SJCRH30 (cell line): ENCODE data around the gene OR6B1. TPM values are rescaled to one million over a fixed set of nuclear protein-coding genes. Genes with fewer than 3 reads are reported as not detected.

Experiments used
- DNase-seq, 2 experiments: peaks; one replicate each; pipeline ENCODE4 v3.0.0-alpha.2; 2015 to 2020
- H3K27ac ChIP-seq: fragments of 250-450 bp; sonication (Bioruptor Pico); 2 replicates; pipeline ENCODE4 v1.5.1; 2020; ENCODE audit warnings: mild to moderate bottlenecking, moderate library complexity
- H3K27me3 ChIP-seq: fragments of 250-450 bp; sonication (Bioruptor Pico); 2 replicates; pipeline ENCODE4 v1.5.1; 2020; ENCODE audit warnings: mild to moderate bottlenecking, moderate library complexity
- H3K36me3 ChIP-seq: fragments of 250-450 bp; sonication (Bioruptor Pico); 2 replicates; pipeline ENCODE4 v1.5.1; 2020; ENCODE audit warnings: mild to moderate bottlenecking, moderate library complexity
- H3K4me1 ChIP-seq: fragments of 250-450 bp; sonication (Bioruptor Pico); 2 replicates; pipeline ENCODE4 v1.5.1; 2020; ENCODE audit warnings: mild to moderate bottlenecking, moderate library complexity
- H3K4me3 ChIP-seq: fragments of 250-450 bp; sonication (Bioruptor Pico); 2 replicates; pipeline ENCODE4 v1.5.1; 2020; ENCODE audit warnings: mild to moderate bottlenecking, moderate library complexity
- H3K9me3 ChIP-seq: fragments of 250-450 bp; sonication (Bioruptor Pico); replicated peaks from 2 replicates; pipeline ENCODE4 v1.5.1; 2020; ENCODE audit warnings: mild to moderate bottlenecking, moderate library complexity
- total RNA-seq: library from RNA; depleted of rRNA; stranded (reverse); fragments of >200 nt; shearing (Covaris generic); gene quantifications from 2 replicates; pipeline ENCODE4 v1.2.3, GENCODE V29; 2014

OR6B1 gene
- total RNA-seq, 1 experiment from 2014 or later, result not detected

DNA sequence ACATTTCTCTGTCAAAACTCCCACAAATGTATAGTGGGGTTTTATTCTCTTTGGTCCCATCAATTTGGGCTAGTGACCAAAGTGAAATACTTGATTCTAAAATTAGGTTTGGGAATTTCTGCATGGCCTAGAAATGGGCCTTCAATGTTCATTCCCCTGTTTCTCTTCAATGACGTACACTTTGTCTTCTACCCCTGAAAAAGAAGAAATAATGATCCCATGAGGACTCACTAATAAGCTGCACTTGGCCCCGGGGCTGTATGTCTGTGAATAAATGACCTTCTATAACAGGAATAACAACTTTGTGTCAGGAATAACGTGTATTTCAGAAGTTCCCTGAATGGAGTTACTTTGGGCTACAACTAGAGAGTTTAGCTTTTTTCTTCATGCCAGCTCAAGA is 20.2 kb downstream of the OR6B1 start:
- Histone ChIP-seq H3K27me3 (no peaks in the 10 kb centered on the region), H3K4me3 (no peak overlapping the region), H3K9me3 (no peaks in the 10 kb centered on the region), H3K36me3 (no peaks in the 10 kb centered on the region), H3K4me1 (peaks cover 10% of the 10 kb centered on the region), H3K27ac (no peak overlapping the region)
- DNase-seq, result no peak

DNA sequence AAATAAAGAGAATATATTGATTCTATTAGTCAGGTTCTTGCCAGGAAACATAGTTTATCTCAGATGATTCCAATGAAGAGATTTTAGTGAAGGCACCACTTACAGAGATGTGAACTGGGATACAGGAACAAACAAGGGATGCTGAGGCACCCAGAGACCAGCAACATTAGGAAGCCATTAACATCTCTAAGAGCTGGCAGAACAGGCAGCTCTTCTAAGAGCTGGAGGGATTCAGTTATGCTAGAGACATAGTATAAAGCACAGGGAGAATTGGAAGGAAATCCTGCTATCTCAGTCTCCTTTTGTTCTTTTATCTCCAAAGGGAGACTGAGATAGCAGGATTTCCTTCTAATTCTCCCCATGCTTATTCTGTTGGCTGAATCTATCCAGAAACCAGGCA is 22.0 kb downstream of the OR6B1 start:
- no peak overlapping the region for H3K27ac ChIP-seq
- no peaks in the 10 kb centered on the region for H3K9me3 ChIP-seq
- peaks cover 10% of the 10 kb centered on the region for H3K4me1 ChIP-seq
- H3K4me3 ChIP-seq, result no peak overlapping the region
- no peak for DNase-seq
- H3K36me3 ChIP-seq, result no peaks in the 10 kb centered on the region
- H3K27me3 ChIP-seq, result 0 out of 2 replicates have a peak, but pooled peaks cover 5% of the 10 kb centered on the region

- H3K27me3 ChIP-seq, result 0 out of 2 replicates have a peak, but pooled peaks cover 5% of the 10 kb centered on the region
- DNase-seq, result no peak
- no peak overlapping the region for H3K27ac ChIP-seq
- H3K36me3 ChIP-seq, result no peaks in the 10 kb centered on the region
- no peak overlapping the region for H3K4me3 ChIP-seq
- H3K4me1 ChIP-seq, result peaks cover 10% of the 10 kb centered on the region
- no peaks in the 10 kb centered on the region for H3K9me3 ChIP-seq
Observed at GRCh38 chr7:144023171-144023827, 23.2 kb downstream of the OR6B1 start.

DNA sequence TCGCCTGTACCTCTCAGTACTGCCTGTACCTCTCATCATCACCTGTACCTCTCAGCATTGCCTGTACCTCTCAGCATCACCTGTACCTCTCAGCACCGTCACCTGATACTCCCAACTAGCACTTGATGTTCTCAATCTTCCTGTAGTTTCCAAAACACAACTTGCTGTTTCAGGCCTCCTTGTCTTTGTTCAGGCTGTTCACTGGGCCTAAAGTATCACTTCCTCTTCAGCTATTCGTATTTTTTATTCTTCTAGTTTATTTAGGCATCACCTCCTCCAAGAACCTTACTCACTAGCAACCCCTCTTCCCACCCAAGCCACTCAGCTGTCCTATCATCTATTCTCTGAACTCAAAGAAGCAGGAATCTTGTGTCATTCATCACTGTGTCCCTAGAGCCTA is 24.1 kb downstream of the OR6B1 start:
- peaks cover 8% of the 10 kb centered on the region for H3K4me1 ChIP-seq
- DNase-seq, result no peak
- no peaks in the 10 kb centered on the region for H3K9me3 ChIP-seq
- no peaks in the 10 kb centered on the region for H3K36me3 ChIP-seq
- H3K27me3 ChIP-seq, result 0 out of 2 replicates have a peak, but pooled peaks cover 5% of the 10 kb centered on the region
- H3K4me3 ChIP-seq, result no peak overlapping the region
- H3K27ac ChIP-seq, result no peak overlapping the region

DNA sequence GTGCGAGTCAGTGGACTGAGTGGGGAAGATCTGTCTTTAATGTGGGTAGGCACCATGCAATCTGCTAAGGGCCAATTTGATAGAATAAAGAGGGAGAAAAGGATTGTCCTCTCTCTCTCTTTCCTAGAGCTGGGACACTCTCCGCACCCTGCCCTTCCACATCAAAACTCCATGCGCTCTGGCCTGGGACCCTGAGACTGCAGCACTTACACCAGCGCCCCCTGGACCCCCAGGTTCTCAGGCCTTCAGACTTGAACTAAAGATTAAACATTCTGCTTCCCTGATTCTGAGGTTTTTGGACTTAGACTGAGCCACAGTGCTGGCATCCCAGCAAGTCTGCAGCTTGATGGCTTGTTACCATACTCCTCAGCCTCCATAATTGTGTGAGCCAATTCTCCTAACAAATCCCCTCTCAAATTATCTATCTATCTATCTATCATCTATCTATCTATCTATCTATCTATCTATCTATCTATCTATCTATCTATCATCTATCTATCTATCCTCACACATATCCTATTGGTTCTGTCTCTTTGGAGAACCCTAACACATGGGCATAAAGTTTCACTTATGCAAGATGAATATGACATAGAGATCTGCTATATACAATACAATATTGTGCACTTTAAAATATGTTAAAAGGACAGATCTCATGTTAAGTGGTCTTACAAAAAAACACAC is 26.2 kb downstream of the OR6B1 start:
- DNase-seq, result no peak
- H3K27me3 ChIP-seq, result 0 out of 2 replicates have a peak, but pooled peaks cover 5% of the 10 kb centered on the region
- H3K4me1 ChIP-seq, result no peaks in the 10 kb centered on the region
- H3K27ac ChIP-seq, result no peak overlapping the region
- H3K36me3 ChIP-seq, result no peaks in the 10 kb centered on the region
- H3K9me3 ChIP-seq, result no peaks in the 10 kb centered on the region
- no peak overlapping the region for H3K4me3 ChIP-seq

- Histone ChIP-seq H3K36me3 (no peaks in the 10 kb centered on the region), H3K27ac (no peak overlapping the region), H3K27me3 (0 out of 2 replicates have a peak, but pooled peaks cover 5% of the 10 kb centered on the region), H3K9me3 (no peaks in the 10 kb centered on the region), H3K4me1 (no peaks in the 10 kb centered on the region), H3K4me3 (no peak overlapping the region)
- peak in 1 of 2 experiments; percentile 34 for DNase-seq
Observed at GRCh38 chr7:144027070-144027469, 26.9 kb downstream of the OR6B1 start.

DNA sequence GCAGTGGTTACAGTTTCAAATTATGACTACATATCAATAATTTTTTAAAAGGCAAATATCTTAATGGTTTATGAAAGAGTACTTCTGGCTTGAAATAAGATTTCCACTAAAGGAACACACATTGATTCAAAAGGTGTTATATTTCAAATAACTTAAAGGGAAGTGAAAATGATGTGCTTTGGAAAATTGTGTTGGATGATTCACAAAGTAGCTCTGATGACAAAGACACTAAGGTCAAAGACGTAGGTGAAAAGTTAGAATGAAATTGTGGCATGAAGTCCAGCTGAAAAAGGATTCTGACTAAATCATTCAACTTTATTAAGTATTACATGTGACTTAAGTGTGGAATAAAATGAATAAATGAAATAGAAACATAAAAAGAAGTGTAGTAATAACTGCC is 27.9 kb downstream of the OR6B1 start:
- Histone ChIP-seq H3K27ac (no peak overlapping the region), H3K4me1 (no peaks in the 10 kb centered on the region), H3K4me3 (no peak overlapping the region), H3K27me3 (0 out of 2 replicates have a peak, but pooled peaks cover 5% of the 10 kb centered on the region), H3K36me3 (no peaks in the 10 kb centered on the region), H3K9me3 (no peaks in the 10 kb centered on the region)
- DNase-seq, result no peak

- Histone ChIP-seq H3K27me3 (0 out of 2 replicates have a peak, but pooled peaks cover 5% of the 10 kb centered on the region), H3K9me3 (no peaks in the 10 kb centered on the region), H3K4me3 (no peak overlapping the region), H3K4me1 (no peaks in the 10 kb centered on the region), H3K36me3 (no peaks in the 10 kb centered on the region), H3K27ac (no peak overlapping the region)
- DNase-seq, result no peak
Observed at GRCh38 chr7:144028547-144028946, 28.4 kb downstream of the OR6B1 start.

- no peak overlapping the region for H3K27ac ChIP-seq
- H3K4me1 ChIP-seq, result no peaks in the 10 kb centered on the region
- no peaks in the 10 kb centered on the region for H3K9me3 ChIP-seq
- DNase-seq, result no peak
- H3K4me3 ChIP-seq, result no peak overlapping the region
- H3K27me3 ChIP-seq, result no peaks in the 10 kb centered on the region
- H3K36me3 ChIP-seq, result no peaks in the 10 kb centered on the region
Observed at GRCh38 chr7:144032516-144032915, 32.4 kb downstream of the OR6B1 start.

GRCh38 chr7:144032985-144033709 is 33.0 kb downstream of the OR6B1 start:
- no peak overlapping the region for H3K27ac ChIP-seq
- no peak for DNase-seq
- H3K9me3 ChIP-seq, result no peaks in the 10 kb centered on the region
- H3K4me3 ChIP-seq, result no peak overlapping the region
- no peaks in the 10 kb centered on the region for H3K36me3 ChIP-seq
- no peaks in the 10 kb centered on the region for H3K27me3 ChIP-seq
- no peaks in the 10 kb centered on the region for H3K4me1 ChIP-seq

DNA sequence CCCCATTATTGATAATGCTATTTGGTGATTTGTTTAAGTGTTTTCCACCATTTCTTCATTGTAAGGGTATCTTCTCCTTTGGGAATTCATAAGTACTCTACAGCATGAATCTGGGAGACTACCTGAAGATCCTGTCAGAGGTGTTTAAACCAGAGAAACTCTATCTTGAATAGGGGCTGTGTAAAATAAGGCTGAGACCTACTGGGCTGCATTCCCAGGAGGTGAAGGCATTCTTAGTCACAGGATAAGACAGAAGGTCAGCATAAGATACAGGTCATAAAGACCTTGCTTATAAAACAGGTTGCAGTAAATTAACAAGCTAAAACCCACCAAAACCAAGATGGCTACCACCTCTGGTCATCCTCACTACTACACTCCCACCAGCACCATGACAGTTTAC is 35.3 kb downstream of the OR6B1 start:
- H3K9me3 ChIP-seq, result no peaks in the 10 kb centered on the region
- H3K36me3 ChIP-seq, result no peaks in the 10 kb centered on the region
- H3K27me3 ChIP-seq, result no peaks in the 10 kb centered on the region
- no peak overlapping the region for H3K27ac ChIP-seq
- no peak for DNase-seq
- no peak overlapping the region for H3K4me3 ChIP-seq
- no peaks in the 10 kb centered on the region for H3K4me1 ChIP-seq

- H3K4me3 ChIP-seq, result no peak overlapping the region
- H3K4me1 ChIP-seq, result no peaks in the 10 kb centered on the region
- H3K9me3 ChIP-seq, result no peaks in the 10 kb centered on the region
- no peak overlapping the region for H3K27ac ChIP-seq
- H3K36me3 ChIP-seq, result no peaks in the 10 kb centered on the region
- DNase-seq, result no peak
- no peaks in the 10 kb centered on the region for H3K27me3 ChIP-seq
Observed at GRCh38 chr7:144036302-144036885, 36.3 kb downstream of the OR6B1 start.

- Histone ChIP-seq H3K36me3 (no peaks in the 10 kb centered on the region), H3K27ac (no peak overlapping the region), H3K4me1 (no peaks in the 10 kb centered on the region), H3K4me3 (no peak overlapping the region), H3K27me3 (no peaks in the 10 kb centered on the region), H3K9me3 (no peaks in the 10 kb centered on the region)
- no peak for DNase-seq
Observed at GRCh38 chr7:144037414-144038035, 37.4 kb downstream of the OR6B1 start.

DNA sequence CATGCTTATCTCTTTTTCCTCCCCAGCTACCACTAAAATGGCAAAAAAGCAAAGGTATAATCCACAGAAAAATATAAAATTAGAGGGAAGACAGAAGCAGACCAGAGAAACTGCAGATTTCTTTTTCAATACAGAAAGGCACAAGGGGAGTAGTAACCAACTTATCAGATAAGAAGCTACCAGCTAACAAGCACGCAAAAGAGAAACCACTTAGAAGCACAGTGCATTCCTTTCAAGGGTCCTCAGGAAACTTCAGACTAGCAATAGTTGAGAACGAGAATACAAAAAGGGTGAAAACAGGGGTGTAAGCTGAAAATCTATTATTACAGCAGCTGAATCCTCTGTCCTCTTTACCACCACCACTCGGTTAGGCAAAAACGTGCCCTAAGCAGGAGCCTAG is 38.8 kb downstream of the OR6B1 start:
- H3K4me3 ChIP-seq, result no peak overlapping the region
- H3K27ac ChIP-seq, result no peak overlapping the region
- H3K4me1 ChIP-seq, result no peaks in the 10 kb centered on the region
- DNase-seq, result no peak
- H3K27me3 ChIP-seq, result no peaks in the 10 kb centered on the region
- no peaks in the 10 kb centered on the region for H3K9me3 ChIP-seq
- no peaks in the 10 kb centered on the region for H3K36me3 ChIP-seq
